Activated CD8-positive, alpha-beta T cell treated with anti-CD3 and anti-CD28 coated beads for 36 hours (primary cell): Measurements from ENCODE around the gene FBXO15. TPM values are rescaled to one million over a fixed set of nuclear protein-coding genes. Genes with fewer than 3 reads are reported as not detected.

Experiments
- ATAC-seq: fragments of 200-7000 bp; cut with Tn5 transposase; one replicate; pipeline ENCODE4 v1.10.0; 2021; ENCODE audit warnings: mild to moderate bottlenecking, moderate library complexity
- CTCF ChIA-PET: fragments of 350-600 bp; sonication (Branson Sonifier 250); formaldehyde crosslinking; loops from one replicate; lab custom pipeline; 2021; ENCODE audit warnings: antibody characterized with exemption; lab: Charles Lee
- POLR2A ChIA-PET: fragments of 350-600 bp; sonication (Branson Sonifier 250); formaldehyde crosslinking; loops from one replicate; lab custom pipeline; 2021; ENCODE audit warnings: antibody characterized with exemption; lab: Charles Lee
- DNase-seq: peaks from one replicate; pipeline ENCODE4 v3.0.0-alpha.2; 2020
- H3K27ac Mint-ChIP-seq: one replicate; pipeline ENCODE4 v1.8.0; 2021; ENCODE audit warnings: mild to moderate bottlenecking, mixed read lengths
- H3K27me3 Mint-ChIP-seq: one replicate; pipeline ENCODE4 v1.8.0; 2021; ENCODE audit warnings: mixed read lengths
- H3K36me3 Mint-ChIP-seq: one replicate; pipeline ENCODE4 v1.8.0; 2021; ENCODE audit warnings: low read depth, mixed read lengths
- H3K4me1 Mint-ChIP-seq: one replicate; pipeline ENCODE4 v1.8.0; 2021; ENCODE audit warnings: low read depth, mixed read lengths
- H3K4me3 Mint-ChIP-seq: one replicate; pipeline ENCODE4 v1.8.0; 2021; ENCODE audit warnings: mild to moderate bottlenecking, moderate library complexity, mixed read lengths
- H3K9me3 Mint-ChIP-seq: one replicate; pipeline ENCODE4 v1.8.0; 2021; ENCODE audit warnings: mixed read lengths
- intact Hi-C: fragments of 100-400 bp; cut with micrococcal nuclease; formaldehyde crosslinking; loops from one replicate; pipeline ENCODE4 v1.10.0; 2022
- total RNA-seq, 2 experiments: library from RNA; stranded (reverse); gene quantifications; one replicate each; pipeline ENCODE4 v1.2.3, GENCODE V29; 2021
- TF ChIP-seq, protein P1 (sequence below): fragments of 200-600 bp; IDR thresholded peaks from one replicate; pipeline ENCODE4 v1.8.0; 2022; ENCODE audit warnings: antibody characterized with exemption, mild to moderate bottlenecking

FBXO15 gene
- total RNA-seq, 2 experiments from 2014 or later: 2.1 TPM

DNA sequence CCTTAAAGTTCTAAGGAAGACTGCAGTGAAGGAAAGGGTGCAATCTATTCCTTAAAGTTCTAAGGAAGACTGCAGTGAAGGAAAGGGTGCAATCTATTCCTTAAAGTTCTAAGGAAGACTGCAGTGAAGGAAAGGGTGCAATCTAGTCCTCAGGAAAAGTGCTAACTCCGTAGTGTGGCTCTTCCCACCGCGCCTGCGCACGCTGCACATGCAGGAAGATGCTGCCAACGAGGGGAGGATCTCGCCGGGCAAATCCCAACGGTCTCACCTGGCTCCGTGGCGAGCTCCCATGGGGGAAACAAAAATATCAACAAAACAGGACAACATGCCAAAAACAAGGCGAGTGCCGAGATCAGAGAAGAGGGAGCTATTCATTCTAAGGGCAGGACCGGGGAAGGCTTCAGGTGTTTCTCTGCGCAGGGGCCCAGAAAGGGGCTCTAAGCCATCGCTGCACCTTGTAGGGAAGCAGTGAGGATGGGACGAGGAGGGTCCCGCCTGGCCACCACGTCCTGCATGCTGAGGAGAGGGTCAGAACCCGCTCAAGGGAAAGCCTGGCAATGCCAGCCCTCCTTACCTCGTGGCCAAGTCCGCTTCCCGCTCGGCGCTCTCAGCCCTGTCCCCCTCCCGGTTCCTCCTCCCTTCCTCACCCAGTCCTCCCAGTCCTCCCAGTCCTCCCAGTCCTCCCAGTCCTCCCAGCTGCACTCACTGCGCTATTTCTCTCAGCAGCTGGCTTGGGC is 25.2 kb upstream of the FBXO15 start:
- Mint-ChIP-seq H3K27ac (no peak overlapping the region), H3K36me3 (no peaks in the 10 kb centered on the region), H3K4me1 (peaks cover 5% of the 10 kb centered on the region), H3K9me3 (no peaks in the 10 kb centered on the region), H3K4me3 (no peak overlapping the region), H3K27me3 (peaks cover 19% of the 10 kb centered on the region)
- intact Hi-C loops: no loop called here
- TF ChIP-seq, protein P1, sequence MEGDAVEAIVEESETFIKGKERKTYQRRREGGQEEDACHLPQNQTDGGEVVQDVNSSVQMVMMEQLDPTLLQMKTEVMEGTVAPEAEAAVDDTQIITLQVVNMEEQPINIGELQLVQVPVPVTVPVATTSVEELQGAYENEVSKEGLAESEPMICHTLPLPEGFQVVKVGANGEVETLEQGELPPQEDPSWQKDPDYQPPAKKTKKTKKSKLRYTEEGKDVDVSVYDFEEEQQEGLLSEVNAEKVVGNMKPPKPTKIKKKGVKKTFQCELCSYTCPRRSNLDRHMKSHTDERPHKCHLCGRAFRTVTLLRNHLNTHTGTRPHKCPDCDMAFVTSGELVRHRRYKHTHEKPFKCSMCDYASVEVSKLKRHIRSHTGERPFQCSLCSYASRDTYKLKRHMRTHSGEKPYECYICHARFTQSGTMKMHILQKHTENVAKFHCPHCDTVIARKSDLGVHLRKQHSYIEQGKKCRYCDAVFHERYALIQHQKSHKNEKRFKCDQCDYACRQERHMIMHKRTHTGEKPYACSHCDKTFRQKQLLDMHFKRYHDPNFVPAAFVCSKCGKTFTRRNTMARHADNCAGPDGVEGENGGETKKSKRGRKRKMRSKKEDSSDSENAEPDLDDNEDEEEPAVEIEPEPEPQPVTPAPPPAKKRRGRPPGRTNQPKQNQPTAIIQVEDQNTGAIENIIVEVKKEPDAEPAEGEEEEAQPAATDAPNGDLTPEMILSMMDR: no peak
- ChIA-PET POLR2A (no interaction called here), CTCF (no interaction called here)
- DNase-seq (no peak), ATAC-seq (no peak)

DNA sequence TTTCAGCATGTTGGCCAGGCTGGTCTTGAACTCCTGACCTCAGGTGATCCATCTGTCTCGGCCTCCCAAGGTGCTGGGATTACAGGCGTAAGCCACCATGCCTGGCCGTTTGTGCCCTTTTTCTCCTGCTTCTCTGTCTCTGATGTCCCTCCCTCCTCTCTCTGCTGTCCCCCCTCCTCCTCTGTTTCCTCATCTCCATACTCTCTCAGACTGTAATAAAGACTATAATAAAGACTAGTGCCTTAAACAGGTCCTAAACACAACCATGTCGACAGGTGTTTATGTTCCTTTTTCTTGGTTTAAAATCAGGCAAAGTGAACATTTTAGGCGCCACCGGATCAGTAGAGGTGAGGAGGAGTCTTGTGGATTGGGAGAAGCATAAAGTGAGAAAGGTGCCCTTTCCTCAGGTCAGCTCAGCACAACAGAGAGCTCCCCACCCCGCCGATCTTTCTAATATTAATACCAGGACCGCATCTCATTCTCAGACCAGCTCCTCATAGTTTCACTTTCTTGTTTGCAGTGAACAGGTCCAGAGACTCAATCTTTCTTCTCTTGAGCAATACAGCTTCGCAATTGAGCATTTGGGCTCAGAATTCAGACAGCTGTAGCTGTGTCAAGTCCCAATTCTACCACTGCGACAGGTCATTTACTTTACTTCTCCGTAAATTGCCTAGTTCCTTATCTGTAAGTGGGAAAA is 24.4 kb upstream of the FBXO15 start:
- ChIA-PET POLR2A (no interaction called here), CTCF (no interaction called here)
- intact Hi-C loops: no loop called here
- Mint-ChIP-seq H3K27me3 (peaks cover 19% of the 10 kb centered on the region), H3K4me3 (no peak overlapping the region), H3K4me1 (peaks cover 5% of the 10 kb centered on the region), H3K36me3 (no peaks in the 10 kb centered on the region), H3K27ac (no peak overlapping the region), H3K9me3 (no peaks in the 10 kb centered on the region)
- DNase-seq: no peak
- TF ChIP-seq, protein P1: no peak
- no peak for ATAC-seq

DNA sequence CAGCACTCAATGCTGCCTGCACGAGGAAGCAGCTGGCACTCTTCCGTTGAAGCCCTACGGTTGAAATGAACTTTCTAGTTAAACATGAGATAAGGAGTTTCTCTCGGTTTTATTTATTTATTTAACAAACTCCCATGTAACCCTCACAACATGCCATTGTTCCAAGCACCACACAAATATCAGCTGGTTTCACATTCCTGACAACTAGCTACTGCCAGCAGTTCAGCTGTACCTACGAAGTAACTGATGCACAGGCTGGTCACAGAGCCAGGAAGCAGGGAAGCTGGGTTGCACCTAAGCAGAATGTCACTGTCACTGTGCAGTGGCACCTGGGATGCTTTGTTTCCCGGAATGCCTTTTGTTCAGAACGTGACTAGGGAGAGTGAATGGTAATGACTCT is 18.8 kb upstream of the FBXO15 start:
- no peak overlapping the region for H3K27ac Mint-ChIP-seq
- H3K4me1 Mint-ChIP-seq: no peaks in the 10 kb centered on the region
- ChIA-PET CTCF (no interaction called here), POLR2A (no interaction called here)
- DNase-seq: no peak
- ATAC-seq: no peak
- no peaks in the 10 kb centered on the region for H3K9me3 Mint-ChIP-seq
- peaks cover 13% of the 10 kb centered on the region for H3K36me3 Mint-ChIP-seq
- TF ChIP-seq, protein P1: no peak
- H3K27me3 Mint-ChIP-seq: no peaks in the 10 kb centered on the region
- intact Hi-C loops: no loop called here
- H3K4me3 Mint-ChIP-seq: no peak overlapping the region

DNA sequence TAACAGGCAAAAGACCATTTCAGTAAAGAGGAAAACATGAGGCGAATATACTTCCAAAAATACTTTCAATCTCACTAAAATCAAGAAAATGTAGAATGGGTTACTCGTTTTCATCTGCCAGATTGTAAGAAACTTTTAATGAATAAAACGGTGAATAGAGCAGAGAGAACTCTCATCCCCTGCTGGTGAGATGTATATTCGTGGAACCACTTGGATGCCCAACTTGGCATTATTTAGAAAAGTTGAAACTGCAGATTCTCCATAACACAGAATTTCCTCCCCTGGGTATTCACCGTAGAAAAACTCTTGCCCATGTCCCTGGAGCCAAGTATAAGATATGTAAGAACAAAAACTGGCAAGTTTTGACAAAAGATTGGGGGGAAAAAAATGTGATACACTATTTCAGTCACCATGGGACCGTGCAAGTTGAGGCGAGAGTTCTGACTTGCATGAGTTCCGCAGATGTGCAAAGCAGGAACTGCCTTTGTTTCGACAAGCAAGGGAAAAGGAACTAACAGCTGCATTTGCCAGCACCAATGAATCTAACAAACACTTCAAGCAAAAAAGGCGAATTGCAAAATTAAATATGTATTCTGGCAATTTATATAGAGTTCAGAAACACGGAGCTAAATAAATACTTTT is 15.5 kb upstream of the FBXO15 start:
- no peak overlapping the region for H3K27ac Mint-ChIP-seq

More for the DNA sequence above, 15.5 kb upstream of the FBXO15 start:
- ATAC-seq (no peak), DNase-seq (no peak)
- intact Hi-C loops: no loop called here
- Mint-ChIP-seq H3K27me3 (no peaks in the 10 kb centered on the region), H3K4me3 (no peak overlapping the region), H3K4me1 (peaks cover 2% of the 10 kb centered on the region), H3K36me3 (peaks cover 36% of the 10 kb centered on the region), H3K9me3 (no peaks in the 10 kb centered on the region)
- POLR2A ChIA-PET: interaction anchor here (1.2 kb wide), 1 partner anchor 100 kb away, joined by 3 read pairs; no protein-coding TSS in a partner anchor
- CTCF ChIA-PET: no interaction called here
- TF ChIP-seq, protein P1: no peak
